Measurements from ENCODE around the gene PLCH1.

DNA sequence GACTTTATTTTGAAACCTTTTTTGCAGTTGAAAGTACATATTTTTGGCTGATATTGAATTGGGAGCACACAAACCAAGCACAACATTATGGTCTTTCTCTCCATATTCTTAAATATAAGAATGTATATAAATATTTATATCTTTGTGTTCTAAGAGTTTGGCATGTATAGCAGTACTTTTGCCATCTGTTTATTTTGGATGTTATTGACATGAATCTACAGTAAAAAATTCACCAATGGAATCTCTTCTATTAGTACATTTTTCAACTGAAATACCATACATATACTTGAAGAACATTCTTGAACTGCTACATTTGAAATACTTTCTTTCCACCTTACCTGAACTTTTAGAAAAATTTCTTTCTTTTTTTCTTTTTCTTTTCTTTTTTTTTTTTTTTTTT is 342.2 kb downstream of the PLCH1 start:
- TF ChIP-seq CTCF (IDR thresholded peaks at IDR 0.05; ENCODE audit: borderline replicate concordance, extremely low read depth, low read length, poor library complexity, severe bottlenecking) = no peak
- TF ChIP-seq EZH2 (IDR thresholded peaks at IDR 0.05; ENCODE audit: borderline replicate concordance, low read depth, low read length, severe bottlenecking) = no peak

Data from DND-41 (cell line).